Measurements from ENCODE around the gene ZNF488. TPM values are rescaled to one million over a fixed set of nuclear protein-coding genes. Genes with fewer than 3 reads are reported as not detected.
A peak's percentile ranks its signal among the peaks of the same experiment; 100 is the strongest.

Gene ZNF488
- total RNA-seq, 2 donors from 2014 or later, result 0.53 to 1.2 TPM

- peak; percentile 39 for DNase-seq
- TF ChIP-seq CTCF (conservative IDR thresholded peaks at IDR 0.05), result no peak
- no peak overlapping the region for H3K9ac ChIP-seq (ENCODE audit: extremely low read depth, low read length, poor library complexity, severe bottlenecking)
- no peaks in the 10 kb centered on the region for H3K4me1 ChIP-seq (ENCODE audit: control insufficient read depth, insufficient read depth, low read length)
- H3K27ac ChIP-seq (ENCODE audit: low read depth, low read length), result no peak overlapping the region
- peaks cover 15% of the 10 kb centered on the region for H3K4me1 Mint-ChIP-seq
- no peaks in the 10 kb centered on the region for H3K36me3 Mint-ChIP-seq (ENCODE audit: low read depth)
- no peak overlapping the region for H3K4me3 Mint-ChIP-seq
- no peaks in the 10 kb centered on the region for H3K9me3 Mint-ChIP-seq
- H3K27ac Mint-ChIP-seq, result no peak overlapping the region
- no peak overlapping the region for H3K4me3 ChIP-seq (ENCODE audit: low read length)
- H3K36me3 ChIP-seq (ENCODE audit: control insufficient read depth, insufficient read depth, low read length), result no peaks in the 10 kb centered on the region
- WGBS, 2 experiments (ENCODE audit: insufficient coverage in 1 of 2, insufficient read length in 1 of 2), result 87 to 93% methylated on average over 13 to 15 of the region's 15 CpGs
- no peaks in the 10 kb centered on the region for H3K9me3 ChIP-seq (ENCODE audit: control insufficient read depth, low read length)
- peaks cover 40% of the 10 kb centered on the region for H3K27me3 Mint-ChIP-seq (ENCODE audit: insufficient read depth)
- peaks cover 45% of the 10 kb centered on the region for H3K27me3 ChIP-seq (ENCODE audit: control insufficient read depth, insufficient read depth, low read length, poor library complexity, severe bottlenecking)
These were observed 5.3 kb downstream of the ZNF488 start for GRCh38 chr10:47378606-47379444.

GRCh38 chr10:47378183-47378510 is 5.9 kb downstream of the ZNF488 start:
- Histone ChIP-seq H3K36me3 (ENCODE audit: control insufficient read depth, insufficient read depth, low read length) (no peaks in the 10 kb centered on the region), H3K4me1 (ENCODE audit: control insufficient read depth, insufficient read depth, low read length) (no peaks in the 10 kb centered on the region), H3K9me3 (ENCODE audit: control insufficient read depth, low read length) (no peaks in the 10 kb centered on the region), H3K27ac (ENCODE audit: low read depth, low read length) (no peak overlapping the region), H3K27me3 (ENCODE audit: control insufficient read depth, insufficient read depth, low read length, poor library complexity, severe bottlenecking) (peaks cover 39% of the 10 kb centered on the region), H3K9ac (ENCODE audit: extremely low read depth, low read length, poor library complexity, severe bottlenecking) (no peak overlapping the region), H3K4me3 (ENCODE audit: low read length) (no peak overlapping the region)
- Mint-ChIP-seq H3K27me3 (ENCODE audit: insufficient read depth) (peaks cover 33% of the 10 kb centered on the region), H3K27ac (no peak overlapping the region), H3K4me3 (no peak overlapping the region), H3K9me3 (no peaks in the 10 kb centered on the region), H3K36me3 (ENCODE audit: low read depth) (no peaks in the 10 kb centered on the region), H3K4me1 (peaks cover 8% of the 10 kb centered on the region)
- WGBS, 2 experiments (ENCODE audit: insufficient coverage in 1 of 2, insufficient read length in 1 of 2), result 99 to 100% methylated on average over 2 to 4 of the region's 4 CpGs
- TF ChIP-seq CTCF (conservative IDR thresholded peaks at IDR 0.05), result no peak
- no peak for DNase-seq

GRCh38 chr10:47376522-47377220 is 7.4 kb downstream of the ZNF488 start:
- Mint-ChIP-seq H3K27ac (no peak overlapping the region), H3K27me3 (ENCODE audit: insufficient read depth) (peaks cover 26% of the 10 kb centered on the region), H3K4me1 (peaks cover 5% of the 10 kb centered on the region), H3K36me3 (ENCODE audit: low read depth) (no peaks in the 10 kb centered on the region), H3K4me3 (no peak overlapping the region), H3K9me3 (no peaks in the 10 kb centered on the region)
- H3K27ac ChIP-seq (ENCODE audit: low read depth, low read length), result no peak overlapping the region
- no peak overlapping the region for H3K9ac ChIP-seq (ENCODE audit: extremely low read depth, low read length, poor library complexity, severe bottlenecking)
- TF ChIP-seq CTCF (conservative IDR thresholded peaks at IDR 0.05), result no peak
- no peaks in the 10 kb centered on the region for H3K36me3 ChIP-seq (ENCODE audit: control insufficient read depth, insufficient read depth, low read length)
- WGBS, 2 experiments (ENCODE audit: insufficient coverage in 1 of 2, insufficient read length in 1 of 2), result 93 to 94% methylated on average over 5 to 10 of the region's 10 CpGs
- peak; percentile 29 for DNase-seq
- no peaks in the 10 kb centered on the region for H3K9me3 ChIP-seq (ENCODE audit: control insufficient read depth, low read length)
- no peaks in the 10 kb centered on the region for H3K4me1 ChIP-seq (ENCODE audit: control insufficient read depth, insufficient read depth, low read length)
- H3K4me3 ChIP-seq (ENCODE audit: low read length), result no peak overlapping the region
- H3K27me3 ChIP-seq (ENCODE audit: control insufficient read depth, insufficient read depth, low read length, poor library complexity, severe bottlenecking), result peaks cover 25% of the 10 kb centered on the region

All from endodermal cell (in vitro differentiated cells).